ENCODE results near the gene ACVRL1. TPM values are rescaled to one million over a fixed set of nuclear protein-coding genes. Genes with fewer than 3 reads are reported as not detected.

ACVRL1 gene
- total RNA-seq, 1 donor from 2014 or later = 36.9 TPM

DNA sequence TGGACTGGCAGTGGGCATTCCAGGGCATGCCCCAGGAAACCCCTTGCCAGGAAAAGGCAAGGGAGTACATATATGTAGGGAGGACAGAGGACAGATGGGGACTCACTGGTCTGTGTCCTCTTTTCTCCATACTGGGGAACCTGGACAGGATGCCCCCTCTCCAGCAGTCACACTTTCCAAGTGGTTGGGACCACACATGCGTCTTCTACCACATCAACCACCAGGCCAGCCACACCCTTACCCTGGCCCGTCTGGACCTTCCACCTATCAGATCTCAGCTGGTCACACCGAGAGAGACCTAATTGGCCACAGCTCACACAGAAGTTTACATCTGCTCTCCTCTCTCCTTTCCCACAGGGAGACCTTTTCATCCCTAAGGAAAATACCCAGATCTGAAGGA lies 11.1 kb upstream of the ACVRL1 start:
- TF ChIP-seq, protein P1, sequence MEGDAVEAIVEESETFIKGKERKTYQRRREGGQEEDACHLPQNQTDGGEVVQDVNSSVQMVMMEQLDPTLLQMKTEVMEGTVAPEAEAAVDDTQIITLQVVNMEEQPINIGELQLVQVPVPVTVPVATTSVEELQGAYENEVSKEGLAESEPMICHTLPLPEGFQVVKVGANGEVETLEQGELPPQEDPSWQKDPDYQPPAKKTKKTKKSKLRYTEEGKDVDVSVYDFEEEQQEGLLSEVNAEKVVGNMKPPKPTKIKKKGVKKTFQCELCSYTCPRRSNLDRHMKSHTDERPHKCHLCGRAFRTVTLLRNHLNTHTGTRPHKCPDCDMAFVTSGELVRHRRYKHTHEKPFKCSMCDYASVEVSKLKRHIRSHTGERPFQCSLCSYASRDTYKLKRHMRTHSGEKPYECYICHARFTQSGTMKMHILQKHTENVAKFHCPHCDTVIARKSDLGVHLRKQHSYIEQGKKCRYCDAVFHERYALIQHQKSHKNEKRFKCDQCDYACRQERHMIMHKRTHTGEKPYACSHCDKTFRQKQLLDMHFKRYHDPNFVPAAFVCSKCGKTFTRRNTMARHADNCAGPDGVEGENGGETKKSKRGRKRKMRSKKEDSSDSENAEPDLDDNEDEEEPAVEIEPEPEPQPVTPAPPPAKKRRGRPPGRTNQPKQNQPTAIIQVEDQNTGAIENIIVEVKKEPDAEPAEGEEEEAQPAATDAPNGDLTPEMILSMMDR (IDR thresholded peaks at IDR 0.05; ENCODE audit: borderline replicate concordance) = no peak
- Histone ChIP-seq H3K4me3 (no peak overlapping the region), H3K9me3 (replicated peaks) (no peaks in the 10 kb centered on the region), H3K4me1 (peaks cover 48% of the 10 kb centered on the region), H3K27ac (replicated peaks) (peak overlapping the region; percentile 89), H3K27me3 (ENCODE audit: low read depth) (no peaks in the 10 kb centered on the region), H3K36me3 (no peaks in the 10 kb centered on the region)
- intact Hi-C loops (cut with micrococcal nuclease) = no loop called here
- DNase-seq = no peak

DNA sequence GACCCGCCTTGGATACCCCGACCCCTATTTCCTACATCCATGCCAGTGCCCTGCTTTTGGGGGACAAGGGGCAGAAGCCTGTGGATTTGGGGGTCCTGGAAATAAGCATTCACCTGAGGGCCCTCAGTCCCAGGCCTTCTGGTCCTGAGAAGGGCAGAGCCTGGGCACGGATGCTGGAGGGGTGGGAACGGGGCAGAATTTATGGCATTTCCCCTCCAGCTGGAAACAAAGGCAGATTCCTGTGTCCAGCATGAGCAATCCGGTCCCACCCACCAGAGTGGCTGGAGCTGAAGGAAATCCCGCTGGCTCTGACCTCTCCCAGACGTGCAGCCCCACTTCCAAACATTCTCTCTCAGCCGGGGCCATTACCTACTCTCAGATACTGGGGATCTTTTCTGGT lies 10.1 kb upstream of the ACVRL1 start:
- TF ChIP-seq, protein P1 (IDR thresholded peaks at IDR 0.05; ENCODE audit: borderline replicate concordance) = no peak
- Histone ChIP-seq H3K27ac (replicated peaks) (peak overlapping the region; percentile 89), H3K36me3 (no peaks in the 10 kb centered on the region), H3K27me3 (ENCODE audit: low read depth) (no peaks in the 10 kb centered on the region), H3K9me3 (replicated peaks) (no peaks in the 10 kb centered on the region), H3K4me3 (peak overlapping the region; percentile 17), H3K4me1 (peaks cover 48% of the 10 kb centered on the region)
- DNase-seq = no peak
- intact Hi-C loops (cut with micrococcal nuclease) = no loop called here

DNA sequence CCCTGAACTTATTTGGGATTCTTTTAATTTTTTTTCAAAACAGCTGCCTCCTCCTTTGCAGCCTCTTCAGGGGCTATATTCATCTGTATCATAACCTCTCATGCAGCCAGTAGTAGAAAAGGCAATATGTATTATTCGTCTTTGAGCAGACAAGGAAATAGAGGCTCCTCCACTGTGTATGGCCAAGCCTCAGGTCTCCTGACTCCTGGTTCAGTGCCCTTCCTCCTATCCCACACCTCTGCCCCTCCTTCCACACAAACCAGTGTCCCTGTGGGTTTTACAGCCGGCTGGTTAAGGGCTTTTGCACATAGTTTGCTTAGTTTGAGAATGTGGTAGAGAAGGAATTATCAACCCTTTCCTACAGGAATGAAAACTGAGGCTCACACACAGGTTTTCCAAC lies 8.8 kb upstream of the ACVRL1 start:
- peak overlapping the region; percentile 89 for H3K27ac ChIP-seq (replicated peaks)
- H3K27me3 ChIP-seq (ENCODE audit: low read depth) = no peaks in the 10 kb centered on the region
- peaks cover 4% of the 10 kb centered on the region for H3K9me3 ChIP-seq (replicated peaks)
- H3K36me3 ChIP-seq = no peaks in the 10 kb centered on the region
- peaks cover 48% of the 10 kb centered on the region for H3K4me1 ChIP-seq
- DNase-seq = no peak
- TF ChIP-seq, protein P1 (IDR thresholded peaks at IDR 0.05; ENCODE audit: borderline replicate concordance) = no peak
- intact Hi-C loops (cut with micrococcal nuclease) = no loop called here
- no peak overlapping the region for H3K4me3 ChIP-seq

DNA sequence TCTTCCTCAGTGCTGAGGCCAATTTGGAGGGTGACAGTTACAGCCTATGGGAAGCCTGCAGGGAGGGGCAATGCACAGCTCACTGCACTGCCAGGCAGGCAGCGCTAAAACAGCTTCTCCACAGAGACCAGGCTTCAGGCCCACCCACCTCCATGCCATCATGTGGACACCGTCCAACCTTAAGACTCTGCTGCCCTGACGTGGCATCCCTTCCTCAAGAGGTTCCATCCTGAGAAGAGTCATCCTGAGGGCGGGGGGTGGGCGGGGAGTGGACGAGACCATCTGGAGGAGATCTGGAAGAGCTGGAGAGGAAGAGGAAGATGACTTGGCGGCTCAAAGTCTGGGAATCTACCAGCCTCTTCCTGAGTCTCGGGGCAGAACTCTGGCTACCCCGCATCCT lies 8.4 kb upstream of the ACVRL1 start:
- TF ChIP-seq, protein P1 (IDR thresholded peaks at IDR 0.05; ENCODE audit: borderline replicate concordance) = no peak
- Histone ChIP-seq H3K27me3 (ENCODE audit: low read depth) (no peaks in the 10 kb centered on the region), H3K4me3 (no peak overlapping the region), H3K36me3 (no peaks in the 10 kb centered on the region), H3K4me1 (peaks cover 51% of the 10 kb centered on the region), H3K9me3 (replicated peaks) (peaks cover 4% of the 10 kb centered on the region), H3K27ac (replicated peaks) (peak overlapping the region; percentile 89)
- DNase-seq = no peak
- intact Hi-C loops (cut with micrococcal nuclease) = no loop called here

- Histone ChIP-seq H3K9me3 (replicated peaks) (peaks cover 4% of the 10 kb centered on the region), H3K36me3 (no peaks in the 10 kb centered on the region), H3K27ac (replicated peaks) (no peak overlapping the region), H3K4me1 (peaks cover 58% of the 10 kb centered on the region), H3K4me3 (no peak overlapping the region), H3K27me3 (ENCODE audit: low read depth) (no peaks in the 10 kb centered on the region)
- no peak for DNase-seq
- TF ChIP-seq, protein P1 (IDR thresholded peaks at IDR 0.05; ENCODE audit: borderline replicate concordance) = no peak
- intact Hi-C loops (cut with micrococcal nuclease) = no loop called here
Observed at GRCh38 chr12:51900323-51900889, 6.9 kb upstream of the ACVRL1 start.

Measured in left ventricle myocardium inferior (tissue), 1 donor.